Kidney (tissue), 14 donors: ENCODE measurements around the gene ADGRF5. TPM values are rescaled to one million over a fixed set of nuclear protein-coding genes. Genes with fewer than 3 reads are reported as not detected.

Source experiments
- DNase-seq, 5 donors: peaks; one replicate each; pipeline ENCODE4 v3.0.0-alpha.2; 2013 to 2020
- FAIRE-seq: peaks from 2 replicates; lab custom pipeline; 2012; peaks lifted over from hg19 to GRCh38; lab: Jason Lieb, UNC
- H3K27ac ChIP-seq, 2 donors: one replicate each; pipeline ENCODE4 v1.7.0; 2013; ENCODE audit warnings: low read depth in 2 of 2, low read length in 2 of 2, inconsistent platforms in 1 of 2
- H3K27me3 ChIP-seq: one replicate; pipeline ENCODE4 v1.7.1; 2013; ENCODE audit warnings: low read length, inconsistent platforms; ENCODE audit not compliant: control insufficient read depth, insufficient read depth
- H3K36me3 ChIP-seq, 3 donors: one replicate each; pipeline versions ENCODE4 v1.7.0 to v1.7.1; 2013; ENCODE audit warnings: low read length in 3 of 3, control low read depth in 1 of 3, inconsistent platforms in 1 of 3; ENCODE audit not compliant: insufficient read depth in 3 of 3, control insufficient read depth in 2 of 3
- H3K4me1 ChIP-seq, 3 donors: one replicate each; pipeline versions ENCODE4 v1.7.0 to v1.7.1; 2013; ENCODE audit warnings: low read length in 3 of 3, inconsistent platforms in 1 of 3, low read depth in 1 of 3; ENCODE audit not compliant: control insufficient read depth in 2 of 3, insufficient read depth in 2 of 3
- H3K4me3 ChIP-seq, 3 donors: one replicate each; pipeline versions ENCODE4 v1.7.0 to v1.8.1; 2013; ENCODE audit warnings: low read length in 3 of 3, control low read depth in 1 of 3, inconsistent platforms in 1 of 3
- H3K9ac ChIP-seq, 3 donors: one replicate each; pipeline versions ENCODE4 v1.7.0 to v1.7.1; 2013; ENCODE audit warnings: low read length in 3 of 3, control low read depth in 1 of 3, inconsistent platforms in 1 of 3
- H3K9me3 ChIP-seq, 3 donors: one replicate each; pipeline versions ENCODE4 v1.7.0 to v1.7.1; 2013; ENCODE audit warnings: low read length in 3 of 3, control low read depth in 1 of 3, inconsistent platforms in 1 of 3; ENCODE audit not compliant: control insufficient read depth in 2 of 3, insufficient read depth in 1 of 3
- intact Hi-C: fragments of 100-400 bp; cut with DNase I; formaldehyde crosslinking; loops from one replicate; pipeline ENCODE4 v1.11.1; 2022
- polyA plus RNA-seq: library from polyadenylated mRNA; stranded (reverse); fragments of 350-450 nt; fragmentation: Illumina TruSeq; extraction: RNeasy Lipid Tissue Mini Kit (QIAGEN cat#74804); gene quantifications from one replicate; pipeline ENCODE4 v1.2.3, GENCODE V29; 2014; ENCODE audit warnings: low read depth, low replicate concordance; ENCODE audit not compliant: insufficient read depth
- total RNA-seq: library from RNA; stranded (reverse); fragmentation: NEBNext Ultra II Directional; extraction: Animal tissue kit (Norgen Biotek cat#: 25700); gene quantifications from one replicate; pipeline ENCODE4 v1.2.1, GENCODE V29; 2021
- TF ChIP-seq, protein P1 (sequence below): IDR thresholded peaks from 3 replicates; pipeline ENCODE4 v1.5.1; 2012; ENCODE audit warnings: mild to moderate bottlenecking, moderate library complexity, borderline replicate concordance; ENCODE audit not compliant: insufficient read depth; ENCODE audit errors: extremely low read depth
- donor health status: control.
- donor health status: control.
- donor health status: control.
- donor health status: control.
- donor health status: control.
- donor health status: DM: yes; HTN: yes; CAD: no.
- donor health status: Normal renal cell carcinoma (clear cell type).

Gene ADGRF5
- total and polyA plus RNA-seq, 2 donors from 2014 or later = 44.1 to 51.7 TPM

DNA sequence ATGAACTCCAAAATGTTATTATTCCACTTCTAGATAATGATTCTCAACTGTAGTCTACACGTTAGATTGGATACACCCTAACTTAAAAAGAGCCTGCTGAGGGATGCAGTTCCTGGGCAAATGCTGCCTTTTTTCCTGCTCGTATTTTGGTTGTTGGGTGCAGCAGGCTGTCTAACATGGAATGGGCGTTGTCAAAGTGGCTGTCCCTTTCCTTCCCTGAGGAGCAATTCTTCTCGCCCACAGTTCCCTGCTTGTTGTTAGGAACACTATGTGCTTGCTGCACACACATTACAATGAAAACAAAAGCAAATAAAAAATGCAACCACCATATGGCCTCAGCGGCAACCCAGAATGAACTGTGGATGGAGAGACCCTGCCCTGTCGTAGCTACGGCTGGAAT, 1.7 kb upstream of the ADGRF5 start:
- peaks cover 0 to 5% (median 0%) of the 10 kb centered on the region in 3 donors for H3K4me1 ChIP-seq
- no peak overlapping the region for H3K9ac ChIP-seq
- TF ChIP-seq, protein P1, sequence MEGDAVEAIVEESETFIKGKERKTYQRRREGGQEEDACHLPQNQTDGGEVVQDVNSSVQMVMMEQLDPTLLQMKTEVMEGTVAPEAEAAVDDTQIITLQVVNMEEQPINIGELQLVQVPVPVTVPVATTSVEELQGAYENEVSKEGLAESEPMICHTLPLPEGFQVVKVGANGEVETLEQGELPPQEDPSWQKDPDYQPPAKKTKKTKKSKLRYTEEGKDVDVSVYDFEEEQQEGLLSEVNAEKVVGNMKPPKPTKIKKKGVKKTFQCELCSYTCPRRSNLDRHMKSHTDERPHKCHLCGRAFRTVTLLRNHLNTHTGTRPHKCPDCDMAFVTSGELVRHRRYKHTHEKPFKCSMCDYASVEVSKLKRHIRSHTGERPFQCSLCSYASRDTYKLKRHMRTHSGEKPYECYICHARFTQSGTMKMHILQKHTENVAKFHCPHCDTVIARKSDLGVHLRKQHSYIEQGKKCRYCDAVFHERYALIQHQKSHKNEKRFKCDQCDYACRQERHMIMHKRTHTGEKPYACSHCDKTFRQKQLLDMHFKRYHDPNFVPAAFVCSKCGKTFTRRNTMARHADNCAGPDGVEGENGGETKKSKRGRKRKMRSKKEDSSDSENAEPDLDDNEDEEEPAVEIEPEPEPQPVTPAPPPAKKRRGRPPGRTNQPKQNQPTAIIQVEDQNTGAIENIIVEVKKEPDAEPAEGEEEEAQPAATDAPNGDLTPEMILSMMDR = no peak
- intact Hi-C loops = no loop called here
- H3K4me3 ChIP-seq = peak overlapping the region in 1 of 3 donors; percentile 8
- FAIRE-seq (no peak), DNase-seq (no peak)
- H3K27me3 ChIP-seq = no peaks in the 10 kb centered on the region
- no peaks in the 10 kb centered on the region for H3K36me3 ChIP-seq
- no peak overlapping the region for H3K27ac ChIP-seq
- no peaks in the 10 kb centered on the region for H3K9me3 ChIP-seq

DNA sequence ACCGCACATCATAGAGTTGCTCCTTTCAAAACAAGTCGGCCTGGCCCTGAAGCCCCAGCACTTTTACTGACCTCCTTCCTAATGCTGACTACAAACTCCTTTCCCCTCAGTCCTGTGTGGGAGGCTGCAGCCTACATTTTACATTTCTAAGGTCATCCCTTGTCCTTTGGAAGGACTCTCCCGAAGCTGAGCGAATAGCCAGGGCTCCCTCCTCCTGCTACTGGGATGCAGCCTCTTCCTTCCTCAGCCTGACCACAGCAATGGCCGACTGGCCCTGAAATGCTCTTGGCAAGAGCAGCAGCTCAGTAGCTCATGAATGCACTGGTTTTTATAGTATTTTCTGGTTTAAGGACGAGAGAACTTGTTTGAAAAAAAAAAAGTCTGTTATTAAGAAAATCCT, 679 bp downstream of the ADGRF5 start:
- Histone ChIP-seq H3K4me3 (peak overlapping the region; percentile 12 to 51 (median 34)), H3K27me3 (no peaks in the 10 kb centered on the region), H3K9ac (peak overlapping the region in 1 of 3 donors; percentile 28), H3K36me3 (no peaks in the 10 kb centered on the region), H3K4me1 (peaks cover 0 to 5% (median 0%) of the 10 kb centered on the region in 3 donors), H3K27ac (peak overlapping the region; percentile 53 to 59), H3K9me3 (no peaks in the 10 kb centered on the region)
- FAIRE-seq (no peak), DNase-seq (no peak)
- intact Hi-C loops = no loop called here
- TF ChIP-seq, protein P1 = no peak

DNA sequence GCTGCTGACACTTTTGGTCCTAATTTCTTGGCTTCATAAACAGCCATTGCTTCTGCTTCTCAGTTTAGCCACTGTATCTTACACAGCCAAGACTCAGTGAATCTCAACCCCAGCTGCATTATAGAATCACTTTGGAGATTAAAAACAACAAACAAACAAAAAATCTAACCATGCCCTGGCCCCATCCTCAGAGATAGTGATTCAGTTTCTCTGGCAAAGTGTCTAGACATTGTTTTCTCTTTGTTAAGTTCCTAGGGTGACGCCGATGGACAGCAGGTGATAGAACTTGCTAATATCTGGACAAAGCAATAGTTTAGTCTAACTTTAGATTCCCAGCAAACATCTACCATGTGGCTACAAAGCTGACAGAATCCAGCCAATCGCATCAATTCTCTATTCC, 2.9 kb downstream of the ADGRF5 start:
- no peaks in the 10 kb centered on the region for H3K9me3 ChIP-seq
- no peaks in the 10 kb centered on the region for H3K27me3 ChIP-seq
- DNase-seq (no peak), FAIRE-seq (no peak)
- intact Hi-C loops = no loop called here
- peaks cover 0 to 5% (median 0%) of the 10 kb centered on the region in 3 donors for H3K4me1 ChIP-seq
- H3K27ac ChIP-seq = peak overlapping the region in 1 of 2 donors; percentile 8
- peak overlapping the region in 2 of 3 donors; percentile 26 to 40 for H3K4me3 ChIP-seq
- no peak overlapping the region for H3K9ac ChIP-seq
- H3K36me3 ChIP-seq = no peaks in the 10 kb centered on the region
- TF ChIP-seq, protein P1 = no peak

DNA sequence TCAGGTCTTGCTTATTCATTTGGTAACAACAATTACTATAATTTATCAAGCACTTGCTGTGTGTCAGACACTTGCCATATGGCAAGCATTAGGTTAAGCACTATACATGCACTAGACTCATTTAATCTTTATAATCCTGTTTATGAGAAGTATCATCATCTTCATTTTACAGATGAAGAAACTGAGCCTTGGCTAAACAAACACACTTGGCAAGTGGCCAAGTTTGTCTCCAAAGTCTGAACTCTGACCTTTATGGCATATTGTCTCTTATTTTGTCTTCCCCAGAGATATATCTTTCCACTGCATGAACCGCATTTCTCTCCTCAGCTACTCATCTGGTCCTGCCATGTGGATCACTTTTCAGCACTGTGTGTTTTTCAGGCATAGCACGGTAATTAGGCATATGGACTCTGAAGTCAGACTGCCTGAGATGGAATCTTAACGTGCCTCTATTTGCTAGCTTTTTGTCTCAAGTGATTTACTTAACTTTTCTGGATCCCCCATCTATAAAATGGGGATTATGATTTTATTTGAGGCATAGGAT, 4.7 kb downstream of the ADGRF5 start:
- TF ChIP-seq, protein P1 = no peak
- intact Hi-C loops = no loop called here
- Histone ChIP-seq H3K27me3 (no peaks in the 10 kb centered on the region), H3K36me3 (no peaks in the 10 kb centered on the region), H3K9ac (no peak overlapping the region), H3K27ac (no peak overlapping the region), H3K9me3 (no peaks in the 10 kb centered on the region), H3K4me1 (peaks cover 0 to 3% (median 0%) of the 10 kb centered on the region in 3 donors), H3K4me3 (no peak overlapping the region)
- DNase-seq (no peak), FAIRE-seq (no peak)
